ENCODE results near the gene COL6A2. TPM values are rescaled to one million over a fixed set of nuclear protein-coding genes. Genes with fewer than 3 reads are reported as not detected.

Gene COL6A2
- total and polyA plus RNA-seq, 2 of the 13 experiments (the other 11 are each of a cell fraction or from before 2014, with no cell fraction given) = 0.07 to 0.41 TPM

GRCh38 chr21:46125846-46126301, 28.0 kb downstream of the COL6A2 start (continued):
- TF ChIP-seq, protein P1, sequence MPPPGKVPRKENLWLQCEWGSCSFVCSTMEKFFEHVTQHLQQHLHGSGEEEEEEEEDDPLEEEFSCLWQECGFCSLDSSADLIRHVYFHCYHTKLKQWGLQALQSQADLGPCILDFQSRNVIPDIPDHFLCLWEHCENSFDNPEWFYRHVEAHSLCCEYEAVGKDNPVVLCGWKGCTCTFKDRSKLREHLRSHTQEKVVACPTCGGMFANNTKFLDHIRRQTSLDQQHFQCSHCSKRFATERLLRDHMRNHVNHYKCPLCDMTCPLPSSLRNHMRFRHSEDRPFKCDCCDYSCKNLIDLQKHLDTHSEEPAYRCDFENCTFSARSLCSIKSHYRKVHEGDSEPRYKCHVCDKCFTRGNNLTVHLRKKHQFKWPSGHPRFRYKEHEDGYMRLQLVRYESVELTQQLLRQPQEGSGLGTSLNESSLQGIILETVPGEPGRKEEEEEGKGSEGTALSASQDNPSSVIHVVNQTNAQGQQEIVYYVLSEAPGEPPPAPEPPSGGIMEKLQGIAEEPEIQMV (CRISPR knock-in tag; IDR thresholded peaks at IDR 0.05; ENCODE audit: low read depth) = no peak

DNA sequence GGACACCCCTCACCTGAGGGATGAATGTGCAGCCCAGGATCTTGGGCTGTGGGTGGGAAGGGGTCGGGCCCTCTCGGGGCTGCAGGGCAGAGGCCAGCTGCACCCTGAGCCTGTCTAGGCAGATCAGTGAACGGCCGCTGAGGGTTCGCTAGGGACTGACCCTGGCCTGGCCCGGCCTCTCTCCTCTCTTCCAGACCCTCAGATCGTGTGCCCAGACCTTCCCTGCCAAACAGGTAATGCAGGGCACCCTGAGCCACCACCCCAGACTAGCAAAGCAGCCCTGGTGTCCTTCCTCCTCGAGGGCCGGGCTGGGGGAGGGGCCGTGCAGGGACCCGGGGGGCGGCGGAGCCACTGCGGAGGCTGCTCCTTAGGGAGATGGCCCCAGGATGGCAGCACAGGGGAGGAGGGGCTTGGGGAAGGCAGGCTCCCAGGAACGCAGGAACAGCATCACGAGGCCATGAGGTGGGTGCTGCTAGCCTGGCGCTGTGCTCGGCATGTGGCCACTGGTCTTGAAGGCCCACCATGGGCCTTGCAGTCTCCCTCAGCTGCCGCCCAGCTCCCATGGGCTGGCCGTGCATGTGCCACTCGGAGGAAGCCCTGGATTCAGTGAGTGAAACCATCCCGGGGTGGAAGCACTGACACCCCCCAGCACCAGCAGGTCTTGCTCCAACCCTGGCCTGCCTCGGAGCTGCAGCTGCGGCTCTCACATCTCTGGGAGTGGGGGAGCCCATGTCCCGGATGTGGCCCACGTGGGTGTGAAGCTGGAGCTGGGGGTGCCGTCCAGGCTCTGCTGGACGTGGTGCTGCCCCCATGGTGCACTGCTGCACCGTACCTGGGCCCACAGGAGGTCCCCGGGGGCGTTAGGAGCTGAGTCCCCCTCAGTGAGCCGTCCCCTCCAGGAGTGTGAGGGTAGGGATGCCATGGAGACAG, 28.7 kb downstream of the COL6A2 start:
- Histone ChIP-seq H2AFZ (ENCODE audit: low read length) (no peak overlapping the region), H3K9ac (ENCODE audit: insufficient read depth, low read depth, low read length) (no peak overlapping the region), H3K4me2 (ENCODE audit: low read depth, low read length) (no peak overlapping the region), H3K79me2 (ENCODE audit: insufficient read depth, low read length) (no peaks in the 10 kb centered on the region), H3K27ac (ENCODE audit: extremely low read length, insufficient read depth, low read length) (no peak overlapping the region), H4K20me1 (ENCODE audit: insufficient read depth, low read length) (no peaks in the 10 kb centered on the region), H3K27me3 (ENCODE audit: control insufficient read depth in 1 of 2, insufficient read depth in 2 of 2, low read length in 2 of 2) (peaks cover 1 to 2% of the 10 kb centered on the region in 2 experiments; a peak in 1 of 5 replicates), H3K4me1 (ENCODE audit: insufficient read depth, low read length) (no peaks in the 10 kb centered on the region), H3K4me3 (replicated peaks in 1 of 3; ENCODE audit: insufficient read depth in 1 of 3, low read depth in 2 of 3, low read length in 3 of 3) (no peak overlapping the region), H3K36me3 (replicated peaks in 1 of 2; ENCODE audit: control insufficient read depth in 1 of 2, insufficient read depth in 2 of 2, low read length in 2 of 2) (no peaks in the 10 kb centered on the region), H3K9me3 (ENCODE audit: low read length) (no peaks in the 10 kb centered on the region)
- 61% methylated on average over 2 of the region's 32 CpGs for WGBS (ENCODE audit: low lambda C conversion rate)
- FAIRE-seq (no peak), ATAC-seq (no peak; the same call in 2 of the 3 replicates), DNase-seq (ENCODE audit: low spot score) (no peak)
- no peak for TF ChIP-seq CCDC6 (CRISPR knock-in tag; IDR thresholded peaks at IDR 0.05)
- no peak for TF ChIP-seq GTF2F1 (IDR thresholded peaks at IDR 0.05; ENCODE audit: low read length)
- no peak for TF ChIP-seq SP5 (CRISPR knock-in tag; IDR thresholded peaks at IDR 0.05; ENCODE audit: borderline replicate concordance, low read depth)
- no peak for TF ChIP-seq ZNF17 (CRISPR knock-in tag; IDR thresholded peaks at IDR 0.05)
- no peak for TF ChIP-seq ZNF703 (CRISPR knock-in tag; IDR thresholded peaks at IDR 0.05; ENCODE audit: borderline replicate concordance)
- no peak for TF ChIP-seq ZNF382 (CRISPR knock-in tag; IDR thresholded peaks at IDR 0.05; ENCODE audit: borderline replicate concordance)
- TF ChIP-seq TERF1 (CRISPR knock-in tag; IDR thresholded peaks at IDR 0.05) = no peak
- TF ChIP-seq ZNF883 (CRISPR knock-in tag; IDR thresholded peaks at IDR 0.05; ENCODE audit: not compliant biosample characterization) = no peak
- TF ChIP-seq NFKB2 (CRISPR knock-in tag; IDR thresholded peaks at IDR 0.05; ENCODE audit: borderline replicate concordance) = no peak
- no TSS peak for BruUV-seq (replicated peaks)
- POLR2A ChIA-PET = no interaction called here
- in situ Hi-C loops (cut with HindIII; ENCODE audit: extremely low pct_ligation_motif_present, low pct_unique_long_range_greater_than_20kb) (no loop called here), intact Hi-C loops (cut with micrococcal nuclease; ENCODE audit: unreplicated experiment) (no loop called here)
- CTCF ChIA-PET (ENCODE audit: low intra/inter-chr PET ratio, low total read pairs) = no interaction called here
